ENCODE measurements around the gene GNAI1.

Gene GNAI1

GRCh38 chr7:80244206-80244916 lies 109.7 kb downstream of the GNAI1 start:
- no peak for DNase-seq (ENCODE audit: low read depth in 2 of 3, low spot score in 1 of 3)

GRCh38 chr7:80247144-80247543 lies 112.5 kb downstream of the GNAI1 start:
- no peak for DNase-seq (ENCODE audit: low read depth in 2 of 3, low spot score in 1 of 3)

- no peak for DNase-seq (ENCODE audit: low read depth in 2 of 3, low spot score in 1 of 3)
These were observed 113.3 kb downstream of the GNAI1 start for GRCh38 chr7:80247891-80248290.

DNA sequence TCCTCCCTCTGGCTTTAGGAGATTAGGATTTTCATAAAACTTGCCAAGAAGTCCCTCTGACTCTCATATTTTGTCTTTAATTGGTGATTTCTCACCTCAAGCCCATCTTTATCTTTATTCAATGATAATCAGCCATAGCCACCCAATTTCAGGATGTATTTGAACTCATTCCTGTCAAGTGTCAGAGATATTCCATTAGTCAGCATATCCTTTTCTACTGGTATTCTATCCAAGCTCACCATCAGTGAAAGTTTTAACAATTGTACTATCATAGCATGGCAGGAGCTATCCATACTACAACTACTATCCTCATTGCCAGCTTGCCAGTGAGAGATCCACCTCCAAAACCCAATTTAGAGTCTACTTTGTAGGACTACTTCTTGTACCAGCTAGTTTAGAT lies 114.6 kb downstream of the GNAI1 start:
- DNase-seq (ENCODE audit: low read depth in 2 of 3, low spot score in 1 of 3): no peak

DNA sequence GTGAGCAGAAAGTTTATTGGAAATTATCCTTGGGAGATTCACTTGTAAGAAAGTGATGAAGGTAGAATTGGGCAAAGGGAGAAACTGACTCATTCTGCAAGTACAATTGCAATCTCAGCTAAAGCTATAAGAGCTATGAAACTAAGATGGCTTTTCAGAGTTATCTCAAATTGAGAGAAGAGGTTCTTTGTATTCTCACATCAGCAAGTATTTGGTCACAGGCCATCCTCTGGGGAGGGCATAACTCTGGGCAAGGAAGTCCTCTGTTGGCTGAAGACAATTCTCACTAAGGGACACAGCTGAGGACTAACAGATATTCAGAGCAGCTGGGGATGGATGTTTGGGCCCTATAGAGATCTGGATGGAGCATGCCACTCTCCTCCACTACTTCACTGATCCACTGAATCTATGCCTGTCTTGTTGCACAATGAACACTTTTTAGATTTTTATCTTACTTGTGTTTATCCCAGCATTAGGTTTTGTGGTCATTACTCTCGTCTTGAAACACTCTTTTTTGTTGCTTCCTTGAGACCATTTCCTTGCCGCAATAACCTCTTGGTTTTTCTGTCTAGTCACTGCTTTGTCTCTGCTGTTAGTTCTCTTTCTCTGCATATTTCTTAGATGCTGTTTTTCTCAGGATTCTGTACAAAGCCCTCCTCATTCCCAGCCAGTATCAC lies 115.1 kb downstream of the GNAI1 start:
- no peak for DNase-seq (ENCODE audit: low read depth in 2 of 3, low spot score in 1 of 3)

DNA sequence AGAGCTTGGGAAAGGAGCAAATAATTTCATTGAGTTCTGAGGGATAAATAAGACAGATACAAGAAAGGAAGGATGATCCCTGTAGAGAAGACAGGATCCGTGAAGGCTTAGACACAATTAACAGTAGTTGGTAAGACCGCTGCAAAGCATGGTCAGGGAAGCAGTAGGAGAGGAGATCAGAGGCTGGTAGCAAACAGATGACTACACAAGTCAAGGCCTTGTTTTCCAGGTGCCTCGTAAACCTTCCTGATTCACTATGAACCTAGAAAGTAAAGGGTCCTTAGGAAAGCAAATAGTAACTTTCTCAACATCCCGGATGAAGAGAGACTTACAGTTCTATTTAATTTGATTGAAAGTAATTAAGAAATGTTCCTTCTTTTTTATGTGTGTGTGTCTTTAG lies 118.6 kb downstream of the GNAI1 start:
- DNase-seq (ENCODE audit: low read depth in 2 of 3, low spot score in 1 of 3): no peak

DNA sequence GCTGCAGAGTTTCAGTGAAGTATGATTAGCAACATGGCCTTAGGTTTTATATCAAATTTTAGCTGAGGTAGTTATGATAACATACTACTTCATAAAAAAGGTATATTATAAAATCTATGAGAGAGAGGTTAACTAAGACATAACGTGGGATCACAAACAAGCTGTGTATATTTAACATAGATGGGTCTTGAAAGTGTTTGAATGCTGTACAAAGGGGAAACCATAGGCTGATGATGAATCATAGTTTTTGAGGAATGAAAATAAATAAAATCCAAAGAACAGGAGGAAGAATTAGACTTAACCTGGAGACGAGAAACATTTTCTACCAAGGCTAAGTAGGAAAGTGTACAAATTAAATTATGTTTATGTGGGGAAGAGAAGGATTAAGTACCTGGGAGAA lies 119.0 kb downstream of the GNAI1 start:
- DNase-seq (ENCODE audit: low read depth in 2 of 3, low spot score in 1 of 3): no peak

- DNase-seq (ENCODE audit: low read depth in 2 of 3, low spot score in 1 of 3): no peak
These were observed 121.0 kb downstream of the GNAI1 start for GRCh38 chr7:80255656-80256055.

- no peak for DNase-seq (ENCODE audit: low read depth in 2 of 3, low spot score in 1 of 3)
These were observed 123.1 kb downstream of the GNAI1 start for GRCh38 chr7:80257756-80258155.

DNA sequence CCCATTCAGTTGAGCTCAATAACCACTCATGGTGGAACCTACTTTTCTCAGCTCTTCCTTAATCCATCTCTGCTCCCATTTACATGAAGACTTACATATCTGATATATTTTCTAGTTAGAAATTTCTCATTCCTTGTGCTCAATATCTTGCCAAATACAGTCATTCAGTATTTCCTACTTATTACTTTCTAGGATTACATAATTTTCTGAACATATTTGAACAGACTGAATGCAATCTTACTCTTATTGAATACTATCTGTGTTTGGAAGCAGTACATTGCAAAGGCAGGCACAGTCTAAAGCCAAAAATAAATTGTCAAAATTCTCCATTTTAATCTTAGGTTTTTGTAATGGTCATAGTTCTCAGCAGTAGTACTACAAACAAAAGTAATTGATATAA lies 126.0 kb downstream of the GNAI1 start:
- DNase-seq (ENCODE audit: low read depth in 2 of 3, low spot score in 1 of 3): no peak

DNA sequence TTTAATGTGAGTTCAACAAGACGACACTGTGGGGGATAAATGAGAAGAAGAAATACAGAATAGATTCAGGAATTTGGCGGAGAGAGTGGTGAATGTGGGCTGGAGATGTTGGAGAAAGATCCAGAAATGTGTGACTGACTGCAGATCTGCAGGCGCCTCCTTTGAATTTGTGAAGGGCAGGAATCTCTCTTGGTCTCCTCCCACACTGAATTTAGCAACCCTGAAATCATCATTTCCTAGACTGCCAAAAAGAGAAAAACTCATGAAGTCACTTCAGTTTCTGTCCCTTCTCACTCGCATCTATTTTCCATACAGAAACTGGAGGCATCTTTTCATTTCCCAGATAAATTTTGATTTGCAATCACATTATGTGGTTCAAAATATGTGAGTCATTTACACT lies 128.7 kb downstream of the GNAI1 start:
- no peak for DNase-seq (ENCODE audit: low read depth in 2 of 3, low spot score in 1 of 3)

- no peak for DNase-seq (ENCODE audit: low read depth in 2 of 3, low spot score in 1 of 3)
These were observed 129.2 kb downstream of the GNAI1 start for GRCh38 chr7:80263821-80264220.

DNA sequence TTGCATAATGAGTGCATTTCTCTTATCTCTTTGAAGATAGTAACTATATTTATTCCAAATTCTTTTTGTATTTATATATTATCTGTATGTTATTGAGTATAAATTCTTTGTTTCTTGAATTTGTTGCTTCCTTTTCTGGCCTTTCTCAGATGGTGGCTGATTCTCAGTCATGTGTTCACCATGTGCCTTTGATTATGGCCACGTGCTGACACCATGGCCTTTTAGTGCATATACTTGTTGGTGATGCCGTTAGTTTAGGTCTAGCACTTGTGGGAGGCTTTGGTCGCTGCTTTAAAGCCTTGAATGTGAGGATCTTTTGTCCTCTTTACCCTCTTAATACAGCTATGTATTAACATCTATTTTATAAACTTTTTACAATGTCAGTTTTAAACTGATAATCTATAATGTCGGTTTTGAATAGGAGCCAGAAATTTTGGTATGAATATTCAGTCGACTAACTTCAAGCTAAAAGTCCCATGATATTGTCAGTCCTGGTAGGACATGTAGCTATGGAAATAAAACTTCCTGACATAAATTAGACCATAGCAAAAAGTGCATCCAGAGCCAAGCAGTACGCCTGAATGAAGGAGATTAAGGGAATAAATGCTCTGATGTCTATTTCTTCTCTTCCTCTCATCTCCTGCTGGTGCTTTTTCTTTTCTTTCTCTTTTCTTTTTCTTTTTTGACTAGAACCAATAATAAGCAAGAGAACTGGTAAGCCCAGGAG lies 130.3 kb downstream of the GNAI1 start:
- no peak for DNase-seq (ENCODE audit: low read depth in 2 of 3, low spot score in 1 of 3)

DNA sequence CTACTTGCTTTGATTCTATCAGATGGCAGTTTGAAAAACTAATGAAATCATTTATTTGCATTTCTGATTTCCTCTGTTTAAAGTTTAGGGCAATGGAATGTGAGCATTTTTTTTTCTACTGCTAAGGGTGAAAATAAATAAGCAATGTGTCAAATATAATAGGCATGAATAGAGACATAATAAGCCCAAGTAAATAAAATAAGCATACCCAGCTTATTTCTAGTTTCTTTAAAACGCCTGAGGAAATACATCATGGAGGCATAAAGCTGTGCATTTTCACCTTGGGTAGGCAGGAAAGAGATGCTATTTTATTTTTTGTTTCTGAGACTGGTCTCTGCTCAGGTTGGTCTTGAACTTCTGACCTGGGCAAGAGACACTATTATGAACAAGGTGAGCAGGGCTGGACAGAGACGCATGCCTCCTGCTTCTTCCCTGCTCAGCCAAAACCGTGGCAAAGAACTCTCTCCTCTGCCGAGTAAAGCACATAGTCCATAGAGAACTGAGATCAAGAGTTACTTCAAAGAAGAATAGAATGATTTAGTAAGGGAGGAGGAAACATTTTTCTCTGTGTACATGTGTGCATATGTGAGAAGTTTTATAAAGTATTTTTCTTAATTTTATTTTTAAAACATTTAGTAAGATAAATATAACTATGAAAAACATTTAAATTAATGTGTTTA lies 138.1 kb downstream of the GNAI1 start:
- DNase-seq (ENCODE audit: low read depth in 2 of 3, low spot score in 1 of 3): no peak

- DNase-seq (ENCODE audit: low read depth in 2 of 3, low spot score in 1 of 3): no peak
These were observed 138.7 kb downstream of the GNAI1 start for GRCh38 chr7:80273327-80273726.

GRCh38 chr7:80275192-80275605 lies 140.6 kb downstream of the GNAI1 start:
- DNase-seq (ENCODE audit: low read depth in 2 of 3, low spot score in 1 of 3): no peak
